Activated CD4-positive, CD25-positive, alpha-beta regulatory T cell treated with anti-CD3 and anti-CD28 coated beads, Interleukin-2, amount 50 U/mL, for 16 hours (primary cell): ENCODE data around the gene COG2.
"Not testable (repeated sequence)": the region's sequence is repeated elsewhere in the genome, so short reads cannot be mapped to it uniquely, and the experiment has no call there.

Source experiments
- DNase-seq: peaks from one replicate; pipeline ENCODE4 v3.0.0-alpha.2; 2020; ENCODE audit warnings: low read depth, low spot score

The COG2 gene

GRCh38 chr1:230715510-230715909 is 73.2 kb downstream of the COG2 start:
- no peak for DNase-seq

- not testable (repeated sequence) for DNase-seq
These were observed 74.2 kb downstream of the COG2 start for GRCh38 chr1:230716453-230716852.

- DNase-seq: no peak
These were observed 75.0 kb downstream of the COG2 start for GRCh38 chr1:230717251-230717650.

- not testable (repeated sequence) for DNase-seq
These were observed 79.7 kb downstream of the COG2 start for GRCh38 chr1:230721849-230722522.

- DNase-seq: no peak
These were observed 83.2 kb downstream of the COG2 start for GRCh38 chr1:230725256-230726012.

- no peak for DNase-seq
These were observed 86.6 kb downstream of the COG2 start for GRCh38 chr1:230728710-230729392.

GRCh38 chr1:230730977-230731376 is 88.7 kb downstream of the COG2 start:
- DNase-seq: no peak

GRCh38 chr1:230735447-230735846 is 93.2 kb downstream of the COG2 start:
- no peak for DNase-seq

- no peak for DNase-seq
These were observed 95.5 kb downstream of the COG2 start for GRCh38 chr1:230737622-230738262.

- no peak for DNase-seq
These were observed 97.4 kb downstream of the COG2 start for GRCh38 chr1:230739564-230740290.
